DND-41 (cell line): Measurements from ENCODE around the gene STMND1.

Experiments
- ATAC-seq: fragments of 200-7000 bp; cut with Tn5 transposase; 3 replicates; pipeline ENCODE4 v1.9.1; 2021; ENCODE audit warnings: low read depth; ENCODE audit not compliant: insufficient read depth
- DNase-seq: peaks from one replicate; pipeline ENCODE4 v3.0.0-alpha.2; 2020
- H2AFZ ChIP-seq: 2 replicates; pipeline ENCODE4 v1.6.0; 2012; ENCODE audit warnings: low read depth, low read length
- H3K27ac ChIP-seq: 2 replicates; pipeline ENCODE4 v1.5.1; 2012; ENCODE audit warnings: low read length, inconsistent platforms
- H3K27me3 ChIP-seq: fragments of 200-600 bp; sonication (generic); 2 replicates; pipeline ENCODE4 v1.6.0; 2012; ENCODE audit warnings: low read length, mild to moderate bottlenecking, inconsistent platforms; ENCODE audit not compliant: insufficient read depth, poor library complexity
- H3K36me3 ChIP-seq: 2 replicates; pipeline ENCODE4 v1.5.1; 2012; ENCODE audit warnings: low read length, inconsistent platforms; ENCODE audit not compliant: insufficient read depth
- H3K4me1 ChIP-seq: 2 replicates; pipeline ENCODE4 v1.5.1; 2012; ENCODE audit warnings: mild to moderate bottlenecking, low read length; ENCODE audit not compliant: insufficient read depth
- H3K4me2 ChIP-seq: 2 replicates; pipeline ENCODE4 v1.6.0; 2012; ENCODE audit warnings: mild to moderate bottlenecking, moderate library complexity, low read length, inconsistent platforms; ENCODE audit not compliant: insufficient read depth
- H3K4me3 ChIP-seq, 2 experiments: fragments of 200-600 bp in 1 of 2; shearing (Covaris generic) in 1 of 2; 2 replicates each; pipeline ENCODE4 v1.5.1; 2012 to 2016; ENCODE audit warnings: inconsistent platforms in 2 of 2, low read length in 2 of 2, mild to moderate bottlenecking in 2 of 2, low read depth in 1 of 2, moderate library complexity in 1 of 2
- H3K79me2 ChIP-seq: 2 replicates; pipeline ENCODE4 v1.6.0; 2012; ENCODE audit warnings: low read length, inconsistent platforms; ENCODE audit not compliant: insufficient read depth
- H3K9ac ChIP-seq: 2 replicates; pipeline ENCODE4 v1.6.0; 2012; ENCODE audit warnings: low read depth, mild to moderate bottlenecking, inconsistent platforms, low read length, moderate library complexity
- H3K9me3 ChIP-seq: 2 replicates; pipeline ENCODE4 v1.5.1; 2012; ENCODE audit warnings: low read length, moderate library complexity, mild to moderate bottlenecking, inconsistent platforms; ENCODE audit not compliant: insufficient read depth, severe bottlenecking
- H4K20me1 ChIP-seq: 2 replicates; pipeline ENCODE4 v1.6.0; 2012; ENCODE audit warnings: low read length; ENCODE audit not compliant: insufficient read depth
- CTCF ChIP-seq: IDR thresholded peaks from 2 replicates; pipeline ENCODE4 v1.5.1; 2012; ENCODE audit warnings: borderline replicate concordance, low read length, moderate library complexity, mild to moderate bottlenecking; ENCODE audit not compliant: poor library complexity, severe bottlenecking; ENCODE audit errors: extremely low read depth
- EZH2 ChIP-seq: IDR thresholded peaks from 3 replicates; pipeline ENCODE4 v1.6.1; 2012; ENCODE audit warnings: borderline replicate concordance, low read depth, mild to moderate bottlenecking, moderate library complexity, low read length, inconsistent platforms; ENCODE audit not compliant: severe bottlenecking

Gene STMND1

GRCh38 chr6:17156966-17157365 is 55.1 kb downstream of the STMND1 start:
- H4K20me1 ChIP-seq, result no peaks in the 10 kb centered on the region
- H3K36me3 ChIP-seq, result no peaks in the 10 kb centered on the region
- H3K27me3 ChIP-seq, result no peaks in the 10 kb centered on the region
- no peaks in the 10 kb centered on the region for H3K79me2 ChIP-seq
- H2AFZ ChIP-seq, result no peak overlapping the region
- no peak overlapping the region for H3K4me3 ChIP-seq
- no peak overlapping the region for H3K4me2 ChIP-seq
- DNase-seq (no peak), ATAC-seq (no peak)
- TF ChIP-seq CTCF (no peak), EZH2 (no peak)
- H3K9me3 ChIP-seq, result peaks cover 13% of the 10 kb centered on the region
- no peaks in the 10 kb centered on the region for H3K4me1 ChIP-seq
- H3K9ac ChIP-seq, result no peak overlapping the region
- no peak overlapping the region for H3K27ac ChIP-seq

- no peak overlapping the region for H2AFZ ChIP-seq
Observed at GRCh38 chr6:17157617-17158016, 55.8 kb downstream of the STMND1 start.

GRCh38 chr6:17159240-17159639 is 57.4 kb downstream of the STMND1 start:
- Histone ChIP-seq H3K4me2 (no peak overlapping the region), H3K27ac (no peak overlapping the region), H2AFZ (no peak overlapping the region), H3K36me3 (no peaks in the 10 kb centered on the region), H3K27me3 (no peaks in the 10 kb centered on the region), H3K9ac (no peak overlapping the region), H3K4me1 (no peaks in the 10 kb centered on the region), H3K79me2 (no peaks in the 10 kb centered on the region), H3K4me3 (no peak overlapping the region), H4K20me1 (no peaks in the 10 kb centered on the region), H3K9me3 (no peaks in the 10 kb centered on the region)
- ATAC-seq, result no peak
- no peak for DNase-seq
- TF ChIP-seq CTCF (no peak), EZH2 (no peak)

More at GRCh38 chr6:17157617-17158016, 55.8 kb downstream of the STMND1 start:
- Histone ChIP-seq H3K9me3 (peaks cover 9% of the 10 kb centered on the region), H3K79me2 (no peaks in the 10 kb centered on the region), H3K36me3 (no peaks in the 10 kb centered on the region), H4K20me1 (no peaks in the 10 kb centered on the region), H3K9ac (no peak overlapping the region), H3K4me1 (no peaks in the 10 kb centered on the region), H3K4me2 (no peak overlapping the region), H3K4me3 (no peak overlapping the region), H3K27ac (no peak overlapping the region), H3K27me3 (no peaks in the 10 kb centered on the region)
- TF ChIP-seq CTCF, result no peak
- TF ChIP-seq EZH2, result no peak
- DNase-seq (no peak), ATAC-seq (no peak)

DNA sequence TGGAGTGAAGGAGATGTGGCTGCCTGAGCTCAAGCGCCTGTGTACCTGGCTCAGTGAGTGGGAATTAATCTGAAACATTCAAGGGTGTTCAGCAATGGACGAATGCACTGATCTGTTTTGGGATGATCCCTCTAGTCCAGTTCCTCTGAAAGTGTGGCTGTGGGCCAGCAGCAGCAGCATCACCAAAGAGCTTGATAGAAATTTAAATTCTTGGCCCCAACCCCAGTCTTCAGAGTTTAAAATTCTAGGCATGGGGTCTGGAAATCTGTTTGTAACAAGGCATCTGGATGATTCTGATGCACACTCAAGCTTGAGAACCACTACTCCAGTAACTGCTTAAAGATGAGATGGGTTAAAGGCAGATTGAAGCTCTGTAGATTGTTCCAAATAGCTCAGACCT is 59.2 kb downstream of the STMND1 start:
- no peaks in the 10 kb centered on the region for H3K36me3 ChIP-seq
- H3K79me2 ChIP-seq, result no peaks in the 10 kb centered on the region
- H3K27ac ChIP-seq, result no peak overlapping the region
- no peak overlapping the region for H3K4me3 ChIP-seq
- no peak overlapping the region for H3K4me2 ChIP-seq
- no peak for TF ChIP-seq EZH2
- TF ChIP-seq CTCF, result no peak
- no peaks in the 10 kb centered on the region for H3K27me3 ChIP-seq
- H3K9me3 ChIP-seq, result no peaks in the 10 kb centered on the region
- no peak overlapping the region for H2AFZ ChIP-seq
- ATAC-seq (no peak), DNase-seq (no peak)
- no peaks in the 10 kb centered on the region for H3K4me1 ChIP-seq
- H4K20me1 ChIP-seq, result no peaks in the 10 kb centered on the region
- no peak overlapping the region for H3K9ac ChIP-seq
